Keratinocyte (primary cell): ENCODE results near the gene CCDC158. TPM values are rescaled to one million over a fixed set of nuclear protein-coding genes. Genes with fewer than 3 reads are reported as not detected.
A peak's percentile ranks its signal among the peaks of the same experiment; 100 is the strongest.

Source experiments
- DNase-seq: peaks from one replicate; pipeline ENCODE4 v3.0.0-alpha.2; 2011; ENCODE audit warnings: low read depth, missing footprints, low spot score
- FAIRE-seq: peaks from 2 replicates; lab custom pipeline; 2011; peaks lifted over from hg19 to GRCh38; lab: Jason Lieb, UNC
- H2AFZ ChIP-seq: 2 replicates; pipeline ENCODE4 v1.6.0; 2012; ENCODE audit warnings: low read length, control low read depth, inconsistent platforms; ENCODE audit not compliant: control insufficient read depth
- H3K27ac ChIP-seq: 2 replicates; pipeline ENCODE4 v1.5.1; 2011; ENCODE audit warnings: low read length; ENCODE audit not compliant: control insufficient read depth, insufficient read depth
- H3K27me3 ChIP-seq: 3 replicates; pipeline ENCODE4 v1.6.0; 2011; ENCODE audit warnings: low read length; ENCODE audit not compliant: control insufficient read depth, insufficient read depth; ENCODE audit errors: extremely low read depth
- H3K36me3 ChIP-seq, 2 experiments: 2 replicates in 1 of 2; 3 replicates in 1 of 2; pipeline ENCODE4 v1.5.1; 2011; ENCODE audit warnings: low read length in 2 of 2, mild to moderate bottlenecking in 1 of 2; ENCODE audit not compliant: control insufficient read depth in 2 of 2, insufficient read depth in 2 of 2; ENCODE audit errors: extremely low read depth in 1 of 2
- H3K4me1 ChIP-seq: 3 replicates; pipeline ENCODE4 v1.5.1; 2011; ENCODE audit warnings: low read length; ENCODE audit not compliant: control insufficient read depth, insufficient read depth; ENCODE audit errors: extremely low read depth
- H3K4me2 ChIP-seq: 3 replicates; pipeline ENCODE4 v1.6.0; 2011; ENCODE audit warnings: low read depth, low read length; ENCODE audit not compliant: control insufficient read depth, insufficient read depth; ENCODE audit errors: extremely low read depth
- H3K4me3 ChIP-seq, 3 experiments: fragments of 200-600 bp in 1 of 3; sonication (generic) in 1 of 3; 2 replicates in 2 of 3; 3 replicates in 1 of 3; pipeline ENCODE4 v1.5.1; 2011 to 2016; ENCODE audit warnings: low read length in 3 of 3, mild to moderate bottlenecking in 3 of 3, control low read depth in 2 of 3, inconsistent platforms in 1 of 3, low read depth in 1 of 3, mixed read lengths in 1 of 3, mixed run types in 1 of 3, moderate library complexity in 1 of 3; ENCODE audit not compliant: control insufficient read depth in 2 of 3, insufficient read depth in 2 of 3; ENCODE audit errors: extremely low read depth in 1 of 3
- H3K79me2 ChIP-seq: 2 replicates; pipeline ENCODE4 v1.6.0; 2012; ENCODE audit warnings: low read length; ENCODE audit not compliant: control insufficient read depth, insufficient read depth
- H3K9ac ChIP-seq: 3 replicates; pipeline ENCODE4 v1.6.0; 2011; ENCODE audit warnings: low read length; ENCODE audit not compliant: control insufficient read depth, insufficient read depth; ENCODE audit errors: extremely low read depth
- H3K9me1 ChIP-seq: 3 replicates; pipeline ENCODE4 v1.6.0; 2011; ENCODE audit warnings: low read length; ENCODE audit not compliant: control insufficient read depth, insufficient read depth; ENCODE audit errors: extremely low read depth
- H3K9me3 ChIP-seq: 2 replicates; pipeline ENCODE4 v1.5.1; 2012; ENCODE audit warnings: low read depth, low read length; ENCODE audit not compliant: control insufficient read depth
- H4K20me1 ChIP-seq: 3 replicates; pipeline ENCODE4 v1.6.0; 2011; ENCODE audit warnings: low read length; ENCODE audit not compliant: control insufficient read depth, insufficient read depth; ENCODE audit errors: extremely low read depth
- EZH2 ChIP-seq: IDR thresholded peaks from one replicate; pipeline ENCODE4 v1.6.1; 2012; ENCODE audit warnings: inconsistent platforms, mild to moderate bottlenecking, low read length, moderate library complexity
- dilution Hi-C: fragments of 300-500 bp; cut with MboI; formaldehyde crosslinking; loops from one replicate; pipeline ENCODE4 v1.7.0; 2020; ENCODE audit warnings: low sequenced_read_pairs; ENCODE audit not compliant: extremely low pct_ligation_motif_present
- polyA plus RNA-seq, 5 experiments: library from polyadenylated mRNA; depleted of rRNA in 3 of 5; stranded (reverse) in 3 of 5; stranded (forward) in 1 of 5; unstranded in 1 of 5; fragments of >200 nt; gene quantifications; 1 replicate in 1 of 5; 2 replicates in 3 of 5; 3 replicates in 1 of 5; pipeline versions ENCODE4 v1.2.1 to v1.2.3, GENCODE V29; 2011 to 2012; ENCODE audit warnings: missing spikeins in 2 of 5, low read depth in 1 of 5, low replicate concordance in 1 of 5
- TF ChIP-seq, protein P1 (sequence below), 3 experiments: IDR thresholded peaks in 1 of 3; conservative IDR thresholded peaks in 1 of 3; optimal IDR thresholded peaks in 1 of 3; 2 replicates in 2 of 3; 3 replicates in 1 of 3; pipeline versions ENCODE3 to v1.5.1; 2011; ENCODE audit warnings: low read length in 3 of 3, mild to moderate bottlenecking in 3 of 3, moderate library complexity in 2 of 3, control low read depth in 1 of 3, inconsistent platforms in 1 of 3; ENCODE audit not compliant: insufficient read depth in 2 of 3; ENCODE audit errors: extremely low read depth in 1 of 3

CCDC158 gene
- polyA plus RNA-seq, 1 donor (not counting 4 experiments of a cell fraction or from before 2014, with no cell fraction given) = not detected

DNA sequence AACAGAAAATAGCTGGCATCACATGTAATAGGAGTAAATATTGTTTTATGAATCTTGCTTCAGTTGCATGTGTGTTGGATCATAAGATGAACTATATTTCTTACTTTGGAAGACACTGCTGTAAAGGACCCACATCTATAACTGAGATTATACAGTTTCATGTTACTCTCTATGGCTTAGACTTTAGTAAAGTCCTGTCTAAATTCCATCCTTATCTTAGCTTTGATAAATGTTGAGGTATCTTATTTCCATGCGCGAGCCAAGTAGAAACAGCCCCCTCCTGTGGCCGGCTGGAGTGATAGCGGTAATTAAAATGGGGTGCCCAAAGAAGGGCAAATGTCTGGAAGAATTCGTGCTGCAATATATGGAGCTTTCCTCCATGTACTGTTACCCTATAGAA lies 43.0 kb downstream of the CCDC158 start:
- Histone ChIP-seq H3K36me3 (no peaks in the 10 kb centered on the region), H3K27ac (no peak overlapping the region), H3K9ac (no peak overlapping the region), H3K9me3 (no peaks in the 10 kb centered on the region), H3K9me1 (no peaks in the 10 kb centered on the region), H3K79me2 (no peaks in the 10 kb centered on the region), H2AFZ (no peak overlapping the region), H4K20me1 (no peaks in the 10 kb centered on the region), H3K4me2 (no peak overlapping the region), H3K4me3 (no peak overlapping the region), H3K4me1 (peaks cover 3% of the 10 kb centered on the region), H3K27me3 (no peaks in the 10 kb centered on the region)
- DNase-seq (no peak), FAIRE-seq (no peak)
- no peak for TF ChIP-seq EZH2
- TF ChIP-seq, protein P1, sequence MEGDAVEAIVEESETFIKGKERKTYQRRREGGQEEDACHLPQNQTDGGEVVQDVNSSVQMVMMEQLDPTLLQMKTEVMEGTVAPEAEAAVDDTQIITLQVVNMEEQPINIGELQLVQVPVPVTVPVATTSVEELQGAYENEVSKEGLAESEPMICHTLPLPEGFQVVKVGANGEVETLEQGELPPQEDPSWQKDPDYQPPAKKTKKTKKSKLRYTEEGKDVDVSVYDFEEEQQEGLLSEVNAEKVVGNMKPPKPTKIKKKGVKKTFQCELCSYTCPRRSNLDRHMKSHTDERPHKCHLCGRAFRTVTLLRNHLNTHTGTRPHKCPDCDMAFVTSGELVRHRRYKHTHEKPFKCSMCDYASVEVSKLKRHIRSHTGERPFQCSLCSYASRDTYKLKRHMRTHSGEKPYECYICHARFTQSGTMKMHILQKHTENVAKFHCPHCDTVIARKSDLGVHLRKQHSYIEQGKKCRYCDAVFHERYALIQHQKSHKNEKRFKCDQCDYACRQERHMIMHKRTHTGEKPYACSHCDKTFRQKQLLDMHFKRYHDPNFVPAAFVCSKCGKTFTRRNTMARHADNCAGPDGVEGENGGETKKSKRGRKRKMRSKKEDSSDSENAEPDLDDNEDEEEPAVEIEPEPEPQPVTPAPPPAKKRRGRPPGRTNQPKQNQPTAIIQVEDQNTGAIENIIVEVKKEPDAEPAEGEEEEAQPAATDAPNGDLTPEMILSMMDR (optimal IDR thresholded peaks at IDR 0.05 in 1 of 3, IDR thresholded peaks at IDR 0.05 in 1 of 3, conservative IDR thresholded peaks at IDR 0.05 in 1 of 3; ENCODE audit: extremely low read depth in 1 of 3, insufficient read depth in 2 of 3, low read length in 3 of 3) = peak; percentile 47 to 73 (median 64)
- dilution Hi-C loops = no loop called here

DNA sequence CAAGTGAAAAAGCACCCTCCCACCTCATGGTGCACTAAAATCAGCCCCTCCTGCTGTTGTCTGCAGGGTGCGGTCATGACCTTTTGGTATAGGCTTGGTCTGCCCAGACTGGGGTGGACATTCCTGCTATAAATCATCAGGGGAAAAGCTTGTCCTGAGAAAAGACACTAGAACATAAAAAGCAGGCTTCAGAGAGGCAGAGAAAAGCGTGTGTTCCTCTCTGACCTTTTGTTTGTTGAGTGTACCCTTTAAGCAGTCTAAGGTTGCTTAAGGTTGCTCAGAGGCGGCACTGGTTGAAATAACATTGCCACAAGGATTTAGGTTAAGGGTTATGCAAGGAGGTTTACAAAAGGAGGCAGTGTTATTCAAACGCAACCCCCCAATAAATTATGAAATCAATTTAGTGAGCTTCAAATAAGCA lies 43.5 kb downstream of the CCDC158 start:
- H3K9ac ChIP-seq = no peak overlapping the region
- no peak overlapping the region for H3K27ac ChIP-seq
- dilution Hi-C loops = no loop called here
- TF ChIP-seq, protein P1 (optimal IDR thresholded peaks at IDR 0.05 in 1 of 3, IDR thresholded peaks at IDR 0.05 in 1 of 3, conservative IDR thresholded peaks at IDR 0.05 in 1 of 3; ENCODE audit: extremely low read depth in 1 of 3, insufficient read depth in 2 of 3, low read length in 3 of 3) = no peak
- TF ChIP-seq EZH2 = no peak
- no peaks in the 10 kb centered on the region for H3K79me2 ChIP-seq
- H3K9me3 ChIP-seq = no peaks in the 10 kb centered on the region
- H3K4me3 ChIP-seq = no peak overlapping the region
- no peaks in the 10 kb centered on the region for H3K36me3 ChIP-seq
- H3K27me3 ChIP-seq = no peaks in the 10 kb centered on the region
- DNase-seq (no peak), FAIRE-seq (no peak)
- H2AFZ ChIP-seq = no peak overlapping the region
- H3K4me1 ChIP-seq = peaks cover 3% of the 10 kb centered on the region
- H4K20me1 ChIP-seq = no peaks in the 10 kb centered on the region
- H3K4me2 ChIP-seq = no peak overlapping the region
- H3K9me1 ChIP-seq = no peaks in the 10 kb centered on the region
